Inferior parietal cortex (tissue), 1 donor: ENCODE measurements around the gene ZCCHC14.
"Not testable (repeated sequence)": the region's sequence is repeated elsewhere in the genome, so short reads cannot be mapped to it uniquely, and the experiment has no call there.

Experiments
- DNase-seq: peaks from one replicate; pipeline ENCODE4 v3.0.0-alpha.2; 2016; ENCODE audit errors: extremely low spot score

Gene ZCCHC14

GRCh38 chr16:87497023-87497766 is 4.4 kb upstream of the ZCCHC14 start:
- not testable (repeated sequence) for DNase-seq

GRCh38 chr16:87496447-87496801 is 3.6 kb upstream of the ZCCHC14 start:
- DNase-seq = no peak

DNA sequence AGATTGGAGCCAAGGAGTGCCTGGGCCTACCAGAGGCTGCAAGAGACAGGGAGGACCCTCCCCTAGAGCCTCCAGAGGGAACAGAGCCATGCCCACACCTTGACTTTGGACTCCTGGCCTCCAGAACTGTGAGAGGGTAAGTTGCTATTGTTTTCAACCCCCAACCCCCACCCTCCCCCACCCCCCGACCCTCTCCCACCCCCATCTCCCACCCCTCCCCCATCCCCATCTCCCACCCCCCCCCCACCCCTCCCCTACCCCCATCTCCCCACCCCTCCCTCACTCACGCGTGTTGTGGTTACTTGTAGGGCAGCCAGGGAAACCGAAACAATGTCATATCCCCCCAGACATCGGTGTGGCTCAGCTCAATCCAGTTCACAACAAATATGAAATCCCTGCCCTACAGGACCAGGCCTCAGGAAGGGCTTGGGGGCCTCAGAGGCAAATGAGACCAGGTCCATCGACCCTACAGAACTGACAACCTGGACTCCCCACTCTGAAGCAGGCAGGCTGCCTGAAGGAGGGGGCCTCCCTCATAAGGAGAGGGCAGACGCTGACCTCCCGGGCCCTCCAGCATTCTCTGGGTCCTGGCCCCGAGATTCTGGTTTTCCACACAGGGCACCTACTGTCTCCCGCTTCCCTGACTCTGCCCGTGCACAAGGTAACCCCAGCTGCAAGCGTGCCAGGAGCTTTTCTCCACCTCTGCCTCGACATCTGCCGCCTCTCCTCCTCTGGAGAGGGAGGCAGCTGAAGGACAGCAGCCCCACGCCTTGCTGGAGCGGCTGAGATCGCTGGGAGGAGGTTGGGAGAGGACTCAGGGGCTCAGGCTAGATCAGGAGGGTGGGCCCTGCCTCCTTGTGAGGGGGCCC is 3.0 kb upstream of the ZCCHC14 start:
- DNase-seq = no peak

GRCh38 chr16:87493608-87494280 is 920 bp upstream of the ZCCHC14 start:
- no peak for DNase-seq

- no peak for DNase-seq
Observed at GRCh38 chr16:87492291-87492630, 563 bp downstream of the ZCCHC14 start.

DNA sequence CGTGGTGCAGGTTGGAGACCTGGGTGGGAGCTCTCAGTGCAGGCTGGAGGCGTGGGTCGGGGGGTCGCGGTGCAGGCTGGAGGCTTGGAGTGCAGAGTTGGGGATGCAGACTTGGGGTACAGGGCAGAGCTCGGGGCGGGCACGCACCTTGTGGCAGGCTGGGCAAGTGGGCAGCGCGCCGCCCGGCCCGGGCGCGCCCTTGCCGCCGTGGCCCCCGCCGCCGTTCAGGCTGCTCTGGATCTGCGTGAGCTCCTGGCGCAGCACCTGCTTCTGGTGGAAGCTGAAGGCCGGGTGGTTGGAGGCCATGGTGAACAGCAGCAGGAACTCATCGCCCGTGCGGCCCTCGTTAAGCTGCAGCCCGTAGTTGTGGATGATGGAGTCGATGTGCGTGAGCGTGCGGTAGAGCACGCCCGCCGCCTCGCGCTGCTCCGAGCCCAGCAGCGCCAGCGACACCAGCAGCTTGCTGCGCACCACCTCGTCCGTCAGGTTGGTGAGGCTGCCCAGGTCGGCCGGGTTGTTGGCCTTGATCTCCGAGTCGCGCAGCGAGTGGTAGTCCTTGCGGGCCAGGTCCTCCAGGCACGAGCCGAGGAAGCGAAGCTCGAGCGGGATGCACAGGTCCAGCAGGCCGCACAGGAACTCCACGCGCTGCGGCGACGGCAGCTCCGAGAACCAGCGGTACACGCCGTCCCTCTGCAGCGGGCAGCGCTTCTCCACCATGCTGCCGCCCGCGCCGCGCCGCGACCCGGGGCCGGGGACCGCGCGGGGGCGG is 1.1 kb downstream of the ZCCHC14 start:
- no peak for DNase-seq

DNA sequence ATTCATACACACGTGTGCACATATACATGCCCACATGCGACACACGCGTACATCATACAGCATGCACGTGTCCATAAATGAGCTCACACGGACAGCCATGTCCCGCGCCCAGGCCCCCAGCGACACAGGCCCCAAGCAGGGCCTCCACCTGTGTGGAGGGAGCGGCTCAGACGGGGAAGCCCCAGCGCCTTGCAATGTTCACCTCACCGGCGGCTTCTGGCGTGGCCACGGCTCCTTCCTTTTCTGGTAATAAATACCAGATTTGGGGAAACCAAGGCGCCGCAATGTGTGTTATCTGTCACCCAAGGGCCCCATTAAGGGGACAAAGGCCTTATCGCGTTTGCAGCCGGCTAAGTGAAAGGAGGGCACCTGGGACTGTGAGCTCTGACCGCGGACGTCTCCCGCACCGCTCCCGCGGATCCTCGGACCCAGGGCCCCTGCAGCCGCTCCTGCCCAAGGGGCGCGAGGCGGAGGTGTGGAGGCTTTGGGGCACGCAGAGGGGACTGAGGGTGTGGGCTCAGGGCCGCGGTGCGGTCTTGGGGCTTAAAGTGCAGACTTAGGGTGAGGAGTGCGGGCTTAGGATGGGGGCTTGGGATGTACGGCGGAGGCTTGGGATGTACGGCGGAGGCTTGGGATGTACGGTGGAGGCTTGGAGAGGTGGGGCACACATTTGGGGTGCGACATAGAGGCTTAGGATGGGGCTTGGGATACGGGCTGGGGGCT is 1.9 kb downstream of the ZCCHC14 start:
- DNase-seq = not testable (repeated sequence)

DNA sequence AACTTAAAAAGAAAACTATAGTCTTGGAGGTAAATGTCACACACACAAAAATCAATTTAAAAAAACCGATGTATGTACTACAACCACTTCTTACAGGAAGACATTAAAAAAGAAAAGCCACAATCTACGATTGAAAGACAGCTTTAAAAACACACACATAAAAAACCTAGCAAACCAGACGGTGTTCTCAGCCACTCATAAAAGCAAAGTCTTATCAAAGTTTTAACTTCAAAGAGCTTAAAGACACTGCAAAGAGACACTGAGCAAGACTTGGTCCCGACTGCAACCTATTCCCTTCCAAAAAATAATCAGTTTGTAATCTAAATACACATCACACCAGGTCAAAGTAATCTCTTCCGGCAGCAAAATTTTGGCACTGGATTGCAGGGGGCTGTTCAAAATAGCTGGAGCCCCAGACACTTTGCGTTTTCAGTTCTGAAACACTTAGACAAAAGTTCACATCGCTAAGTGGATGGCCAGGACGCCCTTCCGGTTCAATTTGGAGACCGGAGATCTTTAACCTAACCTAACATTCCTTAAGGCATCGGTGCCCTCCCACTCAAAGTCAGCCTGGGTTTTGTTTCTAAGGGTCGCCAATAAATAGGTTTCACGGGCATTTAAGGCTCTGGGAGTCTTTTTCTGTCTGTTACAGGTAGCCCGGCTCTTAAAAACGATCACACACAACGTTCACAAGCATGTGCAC is 2.6 kb downstream of the ZCCHC14 start:
- DNase-seq = no peak

- no peak for DNase-seq
Observed at GRCh38 chr16:87489434-87490045, 3.3 kb downstream of the ZCCHC14 start.

GRCh38 chr16:87488960-87489359 is 3.9 kb downstream of the ZCCHC14 start:
- DNase-seq = not testable (repeated sequence)

GRCh38 chr16:87487361-87487924 is 5.4 kb downstream of the ZCCHC14 start:
- no peak for DNase-seq

- DNase-seq = no peak
Observed at GRCh38 chr16:87486713-87487247, 6.0 kb downstream of the ZCCHC14 start.

GRCh38 chr16:87486282-87486681 is 6.5 kb downstream of the ZCCHC14 start:
- DNase-seq = no peak

GRCh38 chr16:87485792-87486191 is 7.0 kb downstream of the ZCCHC14 start:
- not testable (repeated sequence) for DNase-seq

DNA sequence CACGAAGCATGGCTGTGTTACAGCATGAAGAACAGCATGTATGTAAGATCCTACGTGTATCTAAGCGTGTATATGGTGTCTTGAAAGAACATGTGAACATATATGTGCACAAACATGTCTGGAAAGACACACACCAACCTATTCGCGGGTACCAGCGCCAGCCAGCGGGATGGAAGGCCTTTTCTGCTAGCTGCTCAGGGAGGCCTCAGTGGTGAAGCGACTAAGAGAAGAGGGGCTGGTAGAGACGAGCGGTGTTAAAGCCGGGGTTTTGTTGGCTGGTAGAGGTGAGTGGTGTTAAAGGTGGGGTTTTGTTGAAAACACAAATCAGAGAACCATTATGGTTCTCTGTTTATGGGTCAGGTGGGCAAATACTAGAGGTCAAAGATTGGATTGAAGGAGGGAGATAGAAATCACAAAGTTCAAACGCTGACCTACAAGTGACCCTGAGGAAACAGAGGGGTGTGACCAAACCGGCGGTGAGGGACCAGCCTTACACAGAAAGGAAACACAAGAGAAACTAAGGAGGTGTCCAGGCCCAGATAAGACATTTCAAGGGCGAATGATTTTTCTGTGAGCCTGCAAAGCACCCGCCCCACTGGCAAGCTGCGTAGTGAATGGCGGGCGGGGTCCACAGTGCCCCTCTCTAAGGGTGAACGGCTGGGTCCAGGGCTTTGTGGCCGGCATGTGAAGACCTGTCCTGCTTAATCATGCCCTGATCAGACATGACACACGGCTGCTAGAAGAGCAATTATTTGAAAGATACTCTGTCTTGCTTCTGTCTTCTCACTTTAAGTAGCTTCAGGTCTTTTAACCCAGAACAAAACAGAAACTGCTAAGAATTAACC is 8.1 kb downstream of the ZCCHC14 start:
- DNase-seq = no peak

- DNase-seq = no peak
Observed at GRCh38 chr16:87483481-87483880, 9.3 kb downstream of the ZCCHC14 start.

DNA sequence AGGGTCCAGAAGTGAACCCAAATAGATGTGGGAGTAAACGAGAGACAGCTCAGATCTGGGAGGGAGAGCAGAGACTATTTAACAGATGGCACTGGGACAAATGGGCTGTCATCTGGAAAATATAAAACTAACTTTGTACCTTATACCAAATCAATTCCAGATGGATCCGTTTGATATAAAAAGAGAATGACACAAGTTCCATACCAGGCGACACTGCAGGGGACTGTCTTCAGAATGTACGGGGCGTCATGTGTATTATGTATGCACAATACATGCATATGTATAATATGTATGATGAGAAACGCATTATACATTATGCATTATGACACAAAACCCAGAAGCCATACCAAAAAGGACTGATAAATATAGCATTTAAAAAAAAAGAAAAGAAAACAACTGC is 10.2 kb downstream of the ZCCHC14 start:
- DNase-seq = not testable (repeated sequence)

- no peak for DNase-seq
Observed at GRCh38 chr16:87482266-87482665, 10.6 kb downstream of the ZCCHC14 start.

DNA sequence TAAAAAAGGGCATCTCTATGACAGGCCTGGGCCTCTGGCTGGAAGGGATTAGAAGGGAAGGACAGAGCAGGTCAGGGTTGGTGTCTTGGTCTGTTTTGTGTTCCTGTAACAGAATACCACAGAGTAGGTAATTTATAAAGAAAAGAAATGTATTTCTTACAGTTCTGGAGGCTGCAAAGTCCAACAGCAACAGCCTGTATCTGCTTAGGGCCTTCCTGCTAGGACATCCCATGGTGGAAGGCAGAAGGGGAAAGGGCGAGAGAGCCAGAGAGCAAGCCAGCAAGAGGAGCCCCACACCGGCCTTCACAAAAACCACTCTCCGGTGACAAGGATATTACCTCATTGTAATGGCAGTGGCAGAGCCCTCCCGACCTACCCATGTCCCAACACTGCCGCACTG is 11.1 kb downstream of the ZCCHC14 start:
- DNase-seq = not testable (repeated sequence)
